ENCODE results near the gene FAM43B.
"Not testable (repeated sequence)": the region's sequence is repeated elsewhere in the genome, so short reads cannot be mapped to it uniquely, and the experiment has no call there.

The FAM43B gene, protein sequence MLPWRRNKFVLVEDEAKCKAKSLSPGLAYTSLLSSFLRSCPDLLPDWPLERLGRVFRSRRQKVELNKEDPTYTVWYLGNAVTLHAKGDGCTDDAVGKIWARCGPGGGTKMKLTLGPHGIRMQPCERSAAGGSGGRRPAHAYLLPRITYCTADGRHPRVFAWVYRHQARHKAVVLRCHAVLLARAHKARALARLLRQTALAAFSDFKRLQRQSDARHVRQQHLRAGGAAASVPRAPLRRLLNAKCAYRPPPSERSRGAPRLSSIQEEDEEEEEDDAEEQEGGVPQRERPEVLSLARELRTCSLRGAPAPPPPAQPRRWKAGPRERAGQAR

DNA sequence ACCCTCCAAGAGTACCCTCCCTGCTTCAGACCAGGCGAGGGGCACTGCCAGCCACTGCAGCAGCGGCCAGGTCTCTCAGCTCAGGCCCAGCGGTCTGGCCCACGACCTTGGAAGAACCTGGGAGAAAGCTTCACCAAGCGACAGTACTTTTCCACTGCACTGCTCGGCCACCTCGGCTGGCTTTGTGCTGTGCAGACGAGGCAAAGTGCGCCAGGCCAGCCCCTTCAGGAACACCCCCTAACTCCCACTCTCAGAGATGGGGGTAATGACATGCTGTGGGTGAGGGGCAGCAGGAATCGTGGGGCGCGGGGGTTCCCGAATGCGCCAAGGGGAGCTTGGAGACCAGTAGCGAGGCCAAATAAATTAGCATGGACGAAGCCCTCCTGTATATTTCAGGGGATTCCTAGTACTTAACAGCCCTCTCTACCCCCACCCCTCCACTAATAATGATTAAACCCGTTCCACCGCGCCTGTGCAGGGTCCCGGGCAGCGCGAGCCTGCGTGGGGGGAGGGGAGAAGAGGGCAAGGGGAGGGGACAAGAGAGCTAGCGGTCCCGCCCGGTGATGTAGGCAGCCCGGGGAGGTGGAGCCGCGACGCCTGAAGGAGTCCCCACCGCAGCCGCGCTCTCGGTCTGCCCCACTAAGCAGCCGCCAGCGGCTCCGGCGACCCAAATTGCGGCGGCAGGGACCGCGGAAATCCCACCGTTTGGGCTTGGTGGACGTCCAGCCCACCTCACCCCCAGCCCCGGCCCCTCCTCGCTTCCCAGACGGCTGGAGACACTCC, at the start of gene FAM43B:
FAM43B (plus strand) TSS at position 629 of the 783 bp plus-strand sequence. CDS start 401 bp downstream, outside the sequence.
- no peak for DNase-seq

DNA sequence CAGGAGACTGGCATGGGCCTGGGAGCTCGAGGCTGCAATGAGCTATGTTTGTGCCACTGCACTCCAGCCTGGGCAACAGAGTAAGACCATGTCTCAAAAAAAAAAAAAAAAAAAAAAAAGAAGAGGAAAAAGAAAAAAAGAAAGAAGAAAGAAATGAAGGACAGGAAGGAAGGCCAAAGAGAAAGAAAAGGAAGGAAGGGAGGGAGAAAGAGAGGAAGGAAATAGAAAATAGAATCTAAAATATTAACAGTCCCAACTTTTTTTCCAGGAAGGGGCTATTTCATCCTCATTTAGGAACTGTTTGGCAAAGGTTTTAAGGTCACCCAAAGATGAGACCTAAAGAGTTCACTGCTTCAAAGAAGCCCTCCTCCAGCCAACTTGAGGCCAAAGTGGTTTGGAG, 46.9 kb upstream of the FAM43B start:
- no peak for DNase-seq

DNA sequence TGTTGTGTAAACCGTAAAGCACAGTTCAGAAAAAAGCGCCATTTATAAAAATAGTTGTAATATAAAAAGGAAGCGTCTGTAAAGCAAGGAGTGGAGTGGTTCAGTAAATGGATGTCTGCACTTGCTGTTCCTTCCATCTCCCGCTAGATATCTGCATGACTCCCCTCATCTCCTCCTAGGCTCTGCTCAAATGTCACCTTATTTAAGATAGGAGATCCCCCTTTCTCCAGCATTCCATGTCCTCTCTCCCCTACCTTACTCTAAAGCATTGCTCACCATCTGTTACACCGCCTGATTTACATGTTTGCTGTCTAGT, 45.2 kb upstream of the FAM43B start:
- no peak for DNase-seq

DNA sequence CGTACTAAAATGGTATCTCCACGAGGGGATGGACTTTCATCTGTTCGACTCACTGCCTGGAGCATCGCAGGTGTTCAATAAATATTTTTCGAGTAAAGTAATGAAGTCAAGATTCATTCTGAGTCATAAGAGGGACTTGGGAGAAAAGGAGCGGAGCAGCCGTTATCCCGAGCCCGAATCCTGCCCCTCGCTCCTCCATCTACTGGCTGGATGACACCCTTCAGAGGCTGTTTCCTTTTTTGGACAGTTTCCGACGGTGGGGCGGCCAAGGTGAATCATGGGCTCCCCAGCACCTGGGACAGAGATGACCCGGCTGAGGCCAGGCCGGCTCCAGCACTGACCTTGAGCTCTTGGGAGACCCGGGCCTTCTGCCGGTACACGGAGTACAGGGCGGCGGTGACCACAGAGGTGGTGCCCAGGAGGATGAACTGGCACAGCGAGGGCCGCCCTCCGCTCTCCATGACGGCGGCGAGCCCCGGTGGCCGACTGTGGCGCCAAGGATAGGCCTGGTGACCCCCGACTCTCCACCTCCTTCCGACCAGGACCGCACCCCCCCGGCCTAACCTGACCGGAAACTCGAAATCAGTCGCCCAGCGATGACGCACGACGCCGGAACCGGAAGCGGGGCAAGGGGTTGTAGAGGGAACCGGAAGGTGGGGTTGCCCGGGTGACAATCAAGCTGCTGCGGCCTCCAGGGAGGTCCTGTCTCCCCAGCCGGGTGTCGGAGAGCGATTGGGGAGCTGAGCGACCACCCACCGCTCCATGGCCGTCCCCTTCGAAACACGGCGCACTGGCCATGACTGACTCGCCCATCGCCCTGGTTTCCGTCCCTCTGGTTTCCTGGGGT, 44.6 kb upstream of the FAM43B start, which contains the start of gene MUL1:
MUL1 (minus strand) TSS at position 588 of the 847 bp plus-strand sequence; CDS start at position 461, 127 bp downstream.
- peak; percentile 75 for DNase-seq

DNA sequence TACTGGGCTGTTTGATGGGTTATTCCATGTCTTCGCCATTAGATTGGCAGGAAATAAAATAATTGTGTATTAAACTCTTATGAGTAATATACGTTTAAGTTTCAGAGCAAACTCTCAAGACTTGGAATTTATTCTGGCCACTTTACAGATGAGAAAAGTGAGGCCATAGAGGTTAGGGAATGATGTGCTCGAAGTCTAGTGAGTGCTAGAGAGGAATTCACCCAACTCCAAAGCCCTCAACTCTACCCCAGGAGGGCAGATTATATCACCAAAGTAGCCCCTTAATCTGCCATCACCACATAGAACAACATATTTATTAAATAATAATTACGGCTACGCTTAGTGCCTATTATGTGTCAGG, 44.0 kb upstream of the FAM43B start:
- DNase-seq = no peak

DNA sequence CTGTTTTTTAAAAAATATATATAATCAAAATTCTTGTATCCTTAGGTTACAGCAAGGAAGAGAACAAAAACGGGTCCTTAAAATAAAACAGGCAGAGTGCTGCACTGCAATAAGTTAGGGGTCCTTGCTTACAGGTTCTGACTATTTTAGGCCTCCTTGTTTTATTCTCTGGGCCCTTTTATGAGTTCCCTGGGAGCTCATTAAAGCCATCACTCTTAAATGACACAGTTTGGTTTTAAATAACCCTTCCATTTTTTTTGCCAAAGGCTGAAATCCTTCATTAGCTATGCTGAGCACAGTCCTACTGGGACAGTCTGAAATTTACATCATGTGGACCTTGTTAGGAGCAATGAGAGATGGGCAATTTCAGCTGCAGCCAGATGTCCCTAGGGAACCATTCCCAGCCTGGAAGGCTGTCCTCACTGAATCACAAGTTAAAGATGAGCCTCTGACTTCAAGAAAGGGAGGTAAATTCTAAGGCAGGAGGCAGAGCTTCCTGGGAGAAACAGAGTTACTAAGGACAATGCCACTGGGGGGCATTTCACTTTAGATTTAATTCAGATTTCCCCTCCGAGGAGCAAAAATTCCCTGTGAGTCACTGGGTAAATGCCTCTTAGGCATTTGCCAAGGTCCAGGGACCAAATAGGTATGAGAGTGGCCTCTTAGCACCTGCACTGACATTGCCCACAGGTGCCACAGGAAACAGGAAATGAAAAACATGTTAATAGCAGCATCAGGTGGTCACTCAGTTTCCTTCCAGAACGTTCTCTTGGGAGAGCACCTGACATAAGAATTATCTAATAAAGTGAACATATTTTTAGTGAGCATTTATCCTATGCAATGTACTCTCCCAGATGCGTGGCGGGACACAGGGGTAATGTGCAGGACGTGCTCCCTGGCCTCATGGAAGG, 40.6 kb upstream of the FAM43B start:
- DNase-seq = no peak

DNA sequence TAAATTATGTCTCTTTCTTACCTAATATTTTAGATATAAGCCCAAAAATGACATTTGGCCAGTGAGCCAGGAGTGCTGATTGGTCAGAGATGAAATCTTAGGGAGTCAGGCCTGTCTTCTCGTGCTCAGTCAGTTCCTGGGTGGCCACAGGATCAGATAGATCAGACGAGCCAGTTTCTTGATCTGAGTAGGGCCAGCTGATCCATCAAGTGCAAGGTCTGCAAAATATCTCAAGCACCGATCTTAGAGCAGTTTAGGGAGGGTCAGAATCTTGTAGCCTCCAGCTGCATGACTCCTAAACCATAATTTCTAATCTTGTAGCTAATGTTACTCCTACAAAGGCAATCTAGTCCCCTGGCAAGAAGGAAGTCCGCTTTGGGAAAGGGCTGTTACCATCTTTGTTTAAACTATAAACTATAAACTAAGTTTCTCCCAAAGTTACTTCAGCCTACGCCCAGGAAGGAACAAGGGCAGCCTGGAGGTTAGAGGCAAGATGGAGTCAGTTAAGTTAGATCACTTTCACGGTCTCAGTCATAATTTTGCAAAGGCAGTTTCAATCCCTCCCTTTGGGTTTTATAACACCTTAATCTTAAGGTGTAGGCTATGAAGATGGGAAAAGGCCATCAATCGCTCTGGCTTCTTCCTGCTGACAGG, 32.6 kb upstream of the FAM43B start:
- DNase-seq = not testable (repeated sequence)

DNA sequence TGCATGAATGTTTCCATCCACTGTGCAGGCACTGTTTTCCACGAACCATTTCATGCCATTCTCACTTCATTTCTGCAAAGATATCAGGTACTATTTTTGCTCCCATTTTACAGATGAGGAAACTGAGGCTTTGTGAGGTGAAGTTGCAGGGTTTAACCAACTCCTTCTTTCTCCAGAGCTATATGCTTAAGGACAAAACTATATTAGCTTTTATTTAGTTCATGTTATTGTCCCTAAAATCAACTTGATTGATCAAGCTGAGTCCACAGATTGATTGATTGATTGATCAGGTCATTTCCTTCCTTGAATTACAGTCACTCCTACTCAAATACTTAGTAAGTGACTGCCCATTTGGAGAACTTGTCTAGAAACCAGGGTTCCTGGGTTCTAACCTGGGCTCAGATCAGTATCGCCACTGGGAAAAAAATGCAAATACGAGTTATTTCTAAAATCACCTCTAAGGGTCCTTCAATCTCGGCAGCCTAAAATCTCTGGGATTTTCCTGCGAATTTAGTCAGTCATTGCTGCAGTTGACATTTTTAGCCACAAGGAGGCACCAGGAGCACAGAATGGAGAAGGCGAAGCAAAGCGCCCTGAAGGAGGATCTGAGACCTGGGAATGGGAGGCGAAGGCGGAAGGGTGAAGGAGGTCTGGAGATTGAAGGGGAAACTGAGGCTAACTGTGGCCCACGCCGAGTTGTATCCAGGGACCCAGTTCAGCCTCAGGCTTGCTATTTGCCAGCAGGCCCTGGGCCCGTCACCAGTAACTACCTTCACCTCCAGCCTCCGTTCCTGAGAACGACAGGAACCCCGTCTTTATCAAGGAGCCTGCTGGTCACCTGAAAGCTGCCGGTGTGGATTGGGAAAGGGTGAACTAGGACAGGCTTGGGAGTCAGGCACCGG, 30.2 kb upstream of the FAM43B start:
- DNase-seq = peak; percentile 49

DNA sequence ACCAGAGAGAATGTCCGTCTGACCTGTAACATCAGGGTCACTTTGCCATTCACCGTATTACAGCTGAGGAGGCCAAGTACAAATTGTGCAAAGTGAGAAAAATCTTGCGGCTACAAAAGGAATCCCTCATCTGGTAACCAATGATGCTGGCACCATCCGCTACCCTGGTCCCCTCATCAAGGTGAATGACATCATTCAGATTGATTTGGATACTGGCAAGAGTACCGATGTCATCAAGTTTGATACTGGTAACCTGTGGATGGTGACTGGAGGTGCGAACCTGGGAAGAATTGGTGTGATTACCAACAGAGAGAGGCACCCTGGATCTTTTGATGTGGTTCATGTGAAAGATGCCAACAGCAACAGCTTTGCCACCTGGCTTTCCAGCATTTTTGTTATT, 26.1 kb upstream of the FAM43B start:
- no peak for DNase-seq

DNA sequence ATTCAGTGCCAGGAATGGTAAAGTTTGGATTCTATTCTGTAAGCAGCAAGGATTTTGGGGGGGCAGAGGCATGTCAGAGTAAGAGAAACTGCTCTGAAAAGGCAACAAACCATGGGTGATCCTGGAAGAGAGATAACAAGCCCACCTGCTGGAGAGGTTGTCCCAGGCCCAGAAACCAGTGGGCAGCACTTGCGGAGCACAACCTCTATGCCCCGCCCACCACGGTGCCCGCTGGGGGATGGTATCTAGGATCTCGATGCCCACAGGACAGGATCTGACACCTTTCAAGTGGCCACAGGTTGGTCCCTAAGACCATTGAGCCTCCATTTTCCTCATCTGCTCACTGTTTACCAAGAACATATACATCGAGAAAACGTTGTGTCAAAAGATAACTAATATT, 24.2 kb upstream of the FAM43B start:
- no peak for DNase-seq

DNA sequence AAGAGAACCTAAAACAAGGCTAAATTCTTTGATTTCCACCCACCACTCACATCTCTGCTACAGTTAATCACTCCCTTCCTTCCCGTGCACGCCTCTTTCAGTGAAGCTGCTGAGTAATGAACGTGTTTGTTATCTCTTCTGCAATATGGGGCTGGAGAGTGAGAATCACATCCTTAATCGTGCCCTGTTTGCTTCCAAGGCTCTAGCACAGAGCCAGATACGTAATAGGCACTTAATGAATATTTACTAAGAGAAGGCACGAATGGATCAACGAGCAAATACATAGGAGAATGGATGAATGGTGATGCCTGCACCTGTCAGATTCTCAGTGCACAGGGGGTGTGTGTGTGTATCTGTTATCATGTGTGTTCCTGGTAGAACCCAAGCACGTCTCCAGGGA, 22.1 kb upstream of the FAM43B start:
- peak; percentile 12 for DNase-seq

DNA sequence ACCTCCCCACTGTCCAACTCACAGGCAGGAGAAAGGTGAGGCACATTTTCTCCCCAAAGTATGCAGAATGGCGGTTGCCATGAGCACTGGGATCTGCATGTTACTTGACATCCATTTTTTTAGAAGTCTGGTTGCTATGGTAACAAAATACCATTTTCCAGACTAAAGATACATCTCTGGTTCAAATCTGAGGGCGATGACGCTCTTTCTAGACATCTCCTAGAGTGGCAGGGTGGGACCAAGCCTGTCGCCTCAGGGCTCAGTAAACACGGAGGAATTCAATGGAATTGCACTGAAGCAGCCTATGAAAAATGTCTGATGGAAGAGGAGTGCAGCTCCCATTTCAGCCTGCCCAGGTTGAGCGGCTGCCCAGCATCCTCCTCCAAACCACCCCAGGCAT, 21.5 kb upstream of the FAM43B start:
- no peak for DNase-seq

DNA sequence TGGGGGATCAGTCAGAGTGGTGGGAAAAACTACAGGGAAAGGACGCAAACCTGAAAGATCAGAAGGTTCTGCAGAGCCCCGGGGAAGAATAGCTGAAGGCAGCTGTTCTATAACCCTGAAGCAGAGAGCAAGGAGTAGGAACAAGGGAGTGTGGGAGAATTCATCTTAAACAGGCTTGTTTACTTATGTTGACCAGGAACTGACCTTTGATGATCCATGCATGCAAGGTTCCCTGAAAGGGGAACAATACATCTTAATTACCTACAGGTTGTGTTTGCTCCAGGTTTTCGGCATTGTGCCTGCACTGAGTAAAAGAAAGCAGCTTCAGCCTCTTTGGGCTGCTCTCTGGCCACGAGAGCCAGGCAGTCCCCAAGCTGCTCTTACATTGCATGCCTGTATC, 18.7 kb upstream of the FAM43B start:
- no peak for DNase-seq

DNA sequence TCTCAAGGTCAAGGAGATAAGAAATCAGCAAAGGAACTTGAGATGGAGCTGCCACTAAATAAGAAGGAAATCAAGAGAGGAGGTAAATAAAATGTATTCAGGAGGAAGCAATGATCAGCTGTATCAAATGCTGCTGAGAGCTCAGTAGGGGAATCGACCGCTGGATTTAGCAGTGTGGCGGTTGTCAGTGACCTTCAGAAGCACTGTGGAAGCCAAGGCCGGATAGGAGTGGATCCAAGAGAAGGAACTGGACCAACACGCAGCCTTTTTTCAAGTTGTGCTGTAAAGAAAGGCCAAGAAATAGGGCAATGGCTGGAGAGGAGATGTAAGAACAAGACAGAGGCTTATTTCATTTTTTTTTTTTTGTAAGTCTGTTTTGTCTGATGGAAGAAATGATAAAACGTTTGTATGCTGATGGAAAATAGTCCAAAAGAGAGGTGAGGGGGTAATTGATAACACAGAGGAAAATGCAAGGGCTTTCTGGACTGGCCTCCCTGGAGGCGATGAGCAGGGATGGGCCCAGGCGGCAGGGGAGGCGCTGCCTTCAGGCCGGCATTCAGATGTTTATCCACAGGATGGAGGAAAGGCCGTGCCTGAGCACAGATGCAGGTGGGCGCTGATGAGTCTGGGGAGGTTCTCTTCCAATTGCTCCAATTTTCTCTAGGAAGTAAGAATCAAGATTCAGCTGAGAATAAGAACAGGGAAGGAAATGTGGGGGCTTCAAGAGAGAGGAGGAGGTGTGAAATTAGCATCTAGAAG, 17.5 kb upstream of the FAM43B start:
- no peak for DNase-seq

DNA sequence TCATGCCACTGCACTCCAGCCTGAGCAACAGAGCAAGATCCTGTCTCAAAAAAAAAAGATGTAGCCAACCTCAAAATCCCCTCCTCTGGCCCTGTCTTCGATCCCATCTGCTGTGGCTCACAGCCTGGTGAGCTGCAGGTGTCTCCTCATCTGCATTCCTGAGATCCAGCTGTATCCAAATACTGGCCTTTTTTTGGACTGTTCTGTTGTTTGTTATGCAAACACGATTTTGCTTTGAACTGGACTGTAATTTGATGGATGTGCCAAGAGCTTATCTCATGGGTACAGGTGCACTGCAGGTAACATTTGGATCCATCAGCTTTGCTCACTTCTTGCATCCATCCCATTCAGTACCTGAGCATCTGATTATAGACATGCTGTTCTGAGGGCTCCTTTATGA, 14.1 kb upstream of the FAM43B start:
- DNase-seq = peak; percentile 52

DNA sequence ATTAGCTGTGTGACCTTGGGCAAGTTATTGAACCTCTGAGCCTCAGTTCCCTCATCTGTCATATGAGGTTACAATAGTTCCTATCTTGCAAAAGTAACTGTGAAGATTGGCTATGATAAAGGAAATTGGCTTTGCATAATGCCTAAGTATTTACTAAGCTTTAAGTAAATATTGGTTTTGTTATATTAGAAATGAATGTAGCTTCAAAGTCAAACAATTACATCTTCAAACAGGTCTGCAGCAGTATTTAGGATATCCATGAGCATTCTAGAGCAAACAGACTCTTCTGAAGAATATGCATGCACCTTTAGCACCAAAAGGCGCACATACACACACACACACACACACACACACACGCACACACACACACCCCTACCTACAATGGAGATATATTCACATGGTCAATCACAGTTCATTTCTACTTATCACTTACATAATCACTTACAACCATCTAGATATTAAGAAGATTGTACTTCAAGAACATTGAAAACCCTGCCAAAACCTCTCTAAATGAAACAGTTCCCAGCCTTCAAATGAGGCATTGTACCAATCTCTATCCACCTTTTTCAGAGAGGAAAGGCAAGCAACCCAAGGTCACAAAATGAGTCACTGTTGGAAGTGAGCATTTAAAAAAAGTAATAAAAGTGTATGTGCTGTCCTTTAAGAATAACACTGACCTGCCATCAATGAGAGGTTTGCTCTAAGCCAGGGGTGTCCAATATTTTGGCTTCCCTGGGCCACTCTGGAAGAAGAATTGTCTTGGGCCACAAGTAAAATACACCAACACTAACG, 13.4 kb upstream of the FAM43B start:
- no peak for DNase-seq

DNA sequence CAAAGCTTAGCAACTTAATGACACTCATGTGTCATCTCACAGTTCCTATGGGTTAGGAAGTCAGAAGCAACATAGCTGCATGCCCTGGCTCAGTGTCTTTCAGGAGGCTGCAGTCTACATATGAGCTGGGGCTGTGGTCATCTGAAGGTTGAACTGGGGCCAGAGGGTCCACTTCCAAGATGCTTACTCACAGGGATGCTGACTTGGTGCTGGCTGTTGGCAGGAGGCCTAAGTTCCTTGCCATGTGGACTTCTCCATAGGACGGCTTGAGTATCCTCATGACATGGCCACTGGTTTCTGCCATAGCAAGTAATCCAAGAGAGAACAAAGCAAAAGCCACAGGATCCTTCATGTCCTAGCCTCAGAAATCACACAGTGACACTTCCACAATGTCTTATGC, 12.1 kb upstream of the FAM43B start:
- DNase-seq = no peak

DNA sequence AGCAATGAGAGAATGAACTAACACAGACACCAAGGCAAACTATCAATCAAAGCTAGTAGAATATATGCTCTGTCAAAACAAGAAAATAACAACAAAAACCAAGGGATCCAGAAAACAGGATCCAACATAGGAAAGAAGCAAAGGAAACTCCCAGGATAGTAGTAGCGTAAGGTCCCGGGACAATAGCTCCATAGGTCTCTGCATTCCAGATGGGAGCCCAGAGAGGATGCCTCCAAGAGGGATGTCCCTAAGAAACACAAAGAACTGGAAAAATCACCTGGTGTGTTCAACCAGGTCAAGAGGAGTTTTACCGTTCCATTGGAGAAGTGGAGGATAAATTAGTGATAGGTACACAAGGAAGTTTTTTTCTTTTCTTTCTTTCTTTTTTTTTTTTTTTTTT, 5.7 kb upstream of the FAM43B start:
- DNase-seq = no peak

DNA sequence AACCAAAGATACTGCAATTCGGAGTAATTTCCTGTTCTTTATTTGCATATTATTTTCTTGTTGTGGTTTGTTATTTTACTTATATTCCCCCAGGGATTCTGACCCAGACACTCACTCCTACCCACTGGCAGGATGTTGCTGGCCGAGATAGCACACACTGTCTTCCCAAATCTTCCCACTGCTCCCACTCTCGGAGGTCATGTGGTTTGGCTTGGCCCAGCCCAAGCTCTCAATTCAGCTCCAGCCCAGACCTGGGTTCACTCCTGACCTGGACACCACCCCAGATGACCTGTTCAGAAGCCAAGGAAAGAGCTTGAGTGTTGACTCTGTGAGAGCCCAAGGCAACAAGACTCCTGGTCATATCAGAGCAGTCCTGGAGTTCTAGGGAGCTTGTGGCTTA, 1.2 kb upstream of the FAM43B start:
- DNase-seq = no peak

Data from NCI-H2029 (cell line).